HEK293 (cell line): ENCODE measurements around the gene THAP7.

Experiments
- BCL6B ChIP-seq: fragments of 450-650 bp; formaldehyde crosslinking; IDR thresholded peaks from 2 replicates; pipeline ENCODE4 v1.5.1; 2017; ENCODE audit warnings: missing biosample characterization, missing genetic modification characterization
- GLI2 ChIP-seq: fragments of 450-650 bp; formaldehyde crosslinking; IDR thresholded peaks from 2 replicates; pipeline ENCODE4; 2017; ENCODE audit warnings: missing biosample characterization, missing genetic modification characterization, low read depth, borderline replicate concordance
- HIC1 ChIP-seq: fragments of 450-650 bp; formaldehyde crosslinking; IDR thresholded peaks from 2 replicates; pipeline ENCODE4 v1.5.1; 2016; ENCODE audit warnings: missing biosample characterization, missing genetic modification characterization
- INSM2 ChIP-seq: fragments of 450-650 bp; formaldehyde crosslinking; IDR thresholded peaks from 2 replicates; pipeline ENCODE4 v1.5.1; 2016; ENCODE audit warnings: missing biosample characterization, missing genetic modification characterization
- KLF9 ChIP-seq: fragments of 450-650 bp; formaldehyde crosslinking; IDR thresholded peaks from 2 replicates; pipeline ENCODE4 v1.5.1; 2016; ENCODE audit warnings: missing biosample characterization, missing genetic modification characterization, low read depth
- PRDM1 ChIP-seq: fragments of 450-650 bp; formaldehyde crosslinking; IDR thresholded peaks from 2 replicates; pipeline ENCODE4; 2016; ENCODE audit warnings: missing biosample characterization, missing genetic modification characterization
- REST ChIP-seq: fragments of 450-650 bp; formaldehyde crosslinking; IDR thresholded peaks from 2 replicates; pipeline ENCODE4 v1.5.1; 2016; ENCODE audit warnings: missing biosample characterization, missing genetic modification characterization
- SALL2 ChIP-seq: fragments of 450-650 bp; formaldehyde crosslinking; IDR thresholded peaks from 2 replicates; pipeline ENCODE4 v1.5.0; 2017; ENCODE audit warnings: missing biosample characterization, mild to moderate bottlenecking, missing genetic modification characterization, borderline replicate concordance
- SCRT1 ChIP-seq: fragments of 450-650 bp; formaldehyde crosslinking; IDR thresholded peaks from 2 replicates; pipeline ENCODE4 v1.5.1; 2016; ENCODE audit warnings: missing biosample characterization, missing genetic modification characterization, borderline replicate concordance
- SETDB1 ChIP-seq: IDR thresholded peaks from one replicate; pipeline ENCODE4 v1.6.1; 2017; ENCODE audit warnings: mild to moderate bottlenecking, low read length, moderate library complexity, mixed read lengths; ENCODE audit not compliant: insufficient read length
- ZBTB10 ChIP-seq: fragments of 450-650 bp; formaldehyde crosslinking; IDR thresholded peaks from 2 replicates; pipeline ENCODE4 v1.5.1; 2016; ENCODE audit warnings: missing biosample characterization, missing genetic modification characterization
- ZBTB20 ChIP-seq: fragments of 450-650 bp; formaldehyde crosslinking; IDR thresholded peaks from 2 replicates; pipeline ENCODE4 v1.5.1; 2016; ENCODE audit warnings: missing biosample characterization, missing genetic modification characterization
- ZIC2 ChIP-seq: fragments of 450-650 bp; formaldehyde crosslinking; IDR thresholded peaks from 2 replicates; pipeline ENCODE4 v1.5.1; 2016; ENCODE audit warnings: missing biosample characterization, missing genetic modification characterization
- ZNF221 ChIP-seq: fragments of 450-650 bp; formaldehyde crosslinking; IDR thresholded peaks from 2 replicates; pipeline ENCODE4 v1.5.1; 2017; ENCODE audit warnings: missing biosample characterization, missing genetic modification characterization, borderline replicate concordance
- ZNF239 ChIP-seq: fragments of 450-650 bp; formaldehyde crosslinking; IDR thresholded peaks from 2 replicates; pipeline ENCODE4 v1.5.1; 2016; ENCODE audit warnings: missing biosample characterization, missing genetic modification characterization
- ZNF274 ChIP-seq, 2 experiments: fragments of 200-500 bp in 1 of 2; fragments of 450-650 bp in 1 of 2; sonication (Bioruptor generic) in 1 of 2; formaldehyde crosslinking in 1 of 2; IDR thresholded peaks; 2 replicates each; pipeline versions ENCODE4 v1.5.1 to v1.6.1; 2014 to 2016; ENCODE audit warnings: borderline replicate concordance in 1 of 2, inconsistent platforms in 1 of 2, low read length in 1 of 2, missing biosample characterization in 1 of 2, missing genetic modification characterization in 1 of 2
- ZNF362 ChIP-seq: fragments of 450-650 bp; formaldehyde crosslinking; IDR thresholded peaks from 2 replicates; pipeline ENCODE4 v1.5.1; 2016; ENCODE audit warnings: missing biosample characterization, missing genetic modification characterization
- ZNF398 ChIP-seq: fragments of 450-650 bp; formaldehyde crosslinking; IDR thresholded peaks from 2 replicates; pipeline ENCODE4 v1.5.1; 2017; ENCODE audit warnings: missing biosample characterization, missing genetic modification characterization
- ZNF623 ChIP-seq: fragments of 450-650 bp; formaldehyde crosslinking; IDR thresholded peaks from 2 replicates; pipeline ENCODE4 v1.5.1; 2016; ENCODE audit warnings: missing biosample characterization, missing genetic modification characterization
- ZNF692 ChIP-seq: fragments of 450-650 bp; formaldehyde crosslinking; IDR thresholded peaks from 2 replicates; pipeline ENCODE4 v1.5.1; 2016; ENCODE audit warnings: missing biosample characterization, missing genetic modification characterization
- ZNF747 ChIP-seq: fragments of 450-650 bp; formaldehyde crosslinking; IDR thresholded peaks from 2 replicates; pipeline ENCODE4 v1.5.1; 2016; ENCODE audit warnings: missing biosample characterization, missing genetic modification characterization

THAP7 gene

GRCh38 chr22:21001601-21002325 lies at the start of gene THAP7 (continued):
- TF ChIP-seq ZBTB10: peak; percentile 97
- peak; percentile 99 for TF ChIP-seq SCRT1
- TF ChIP-seq ZNF398: no peak; the same call in 1 of the 2 replicates
- peak; percentile 97 for TF ChIP-seq HIC1 (tag by site-specific recombination)
- no peak for TF ChIP-seq PRDM1 (tag by site-specific recombination)
- TF ChIP-seq ZIC2: no peak
- TF ChIP-seq ZNF274 (IDR thresholded peaks at IDR 0.05; ENCODE audit: low read length): no peak
- TF ChIP-seq ZNF274 (tag by site-specific recombination; IDR thresholded peaks at IDR 0.05; ENCODE audit: borderline replicate concordance): no peak
- TF ChIP-seq REST: no peak
- no peak for TF ChIP-seq ZNF623 (tag by site-specific recombination)
- TF ChIP-seq BCL6B (tag by site-specific recombination): no peak
- TF ChIP-seq KLF9: peak; percentile 69
- TF ChIP-seq INSM2 (tag by site-specific recombination): no peak; the same call in 1 of the 2 replicates
- TF ChIP-seq ZNF692: peak; percentile 67
- TF ChIP-seq ZNF747 (tag by site-specific recombination): no peak
- TF ChIP-seq SETDB1: no peak
- TF ChIP-seq ZNF362 (tag by site-specific recombination): no peak
- TF ChIP-seq ZBTB20 (tag by site-specific recombination): no peak; the same call in 1 of the 2 replicates
- no peak; the same call in 1 of the 2 replicates for TF ChIP-seq ZNF239
- TF ChIP-seq SALL2 (tag by site-specific recombination): no peak
- TF ChIP-seq GLI2 (tag by site-specific recombination): no peak
- TF ChIP-seq ZNF221 (tag by site-specific recombination): no peak
